GM12878 (cell line): Measurements from ENCODE around the gene COX6A1. TPM values are rescaled to one million over a fixed set of nuclear protein-coding genes. Genes with fewer than 3 reads are reported as not detected.
"Not testable (repeated sequence)": the region's sequence is repeated elsewhere in the genome, so short reads cannot be mapped to it uniquely, and the experiment has no call there.

Experiments used
- ATAC-seq: fragments of 200-7000 bp; cut with Tn5 transposase; 3 replicates; pipeline ENCODE4 v1.9.1; 2020; ENCODE audit warnings: mild to moderate bottlenecking, moderate library complexity
- BruUV-seq: library from RNA; stranded (reverse); fragments of 400-500 nt; replicated peaks from 2 replicates; lab custom pipeline; 2021; lab: Mats Ljungman, UMichigan
- CTCF ChIA-PET: fragments of 300-600 bp; sonication (Branson Sonifier 250); formaldehyde crosslinking; extraction: SDS; loops from one replicate; lab custom pipeline; 2021; ENCODE audit warnings: inconsistent platforms; lab: Yijun Ruan, JAX
- POLR2A ChIA-PET: fragments of 350-600 bp; formaldehyde crosslinking; extraction: SDS; loops from one replicate; lab custom pipeline; 2021; ENCODE audit warnings: inconsistent platforms; lab: Charles Lee
- RAD21 ChIA-PET: fragments of 300-600 bp; sonication (Branson Sonifier 250); formaldehyde crosslinking; loops from one replicate; lab custom pipeline; 2023; ENCODE audit warnings: antibody characterized with exemption; ENCODE audit not compliant: unreplicated experiment; lab: Charles Lee
- SMC1A ChIA-PET: fragments of 300-600 bp; sonication (Branson Sonifier 250); formaldehyde crosslinking; loops from one replicate; lab custom pipeline; 2023; ENCODE audit not compliant: unreplicated experiment, uncharacterized antibody; lab: Charles Lee
- DNase-seq: peaks from one replicate; pipeline ENCODE4 v3.0.0-alpha.2; 2011; ENCODE audit warnings: low read depth, low spot score
- FAIRE-seq: peaks from 3 replicates; lab custom pipeline; 2011; peaks lifted over from hg19 to GRCh38; lab: Jason Lieb, UNC
- H2AFZ ChIP-seq: 2 replicates; pipeline ENCODE4 v1.6.0; 2011; ENCODE audit warnings: low read depth, low read length, control low read depth; ENCODE audit not compliant: control insufficient read depth
- H3K27ac ChIP-seq: 2 replicates; pipeline ENCODE4 v1.5.1; 2011; ENCODE audit warnings: control low read depth; ENCODE audit not compliant: control insufficient read depth, insufficient read depth
- H3K27me3 ChIP-seq, 2 experiments: replicated peaks in 1 of 2; 2 replicates each; pipeline versions ENCODE4 v1.6.0 to v1.6.1; 2011; ENCODE audit warnings: low read length in 1 of 2; ENCODE audit not compliant: control insufficient read depth in 2 of 2, insufficient read depth in 2 of 2
- H3K36me3 ChIP-seq, 2 experiments: 2 replicates each; pipeline ENCODE4 v1.5.1; 2011; ENCODE audit warnings: low read length in 1 of 2; ENCODE audit not compliant: control insufficient read depth in 2 of 2, insufficient read depth in 2 of 2
- H3K4me1 ChIP-seq: 2 replicates; pipeline ENCODE4 v1.6.1; 2011; ENCODE audit warnings: mild to moderate bottlenecking, low read length, moderate library complexity, mixed read lengths; ENCODE audit not compliant: control insufficient read depth, insufficient read depth
- H3K4me2 ChIP-seq: 2 replicates; pipeline ENCODE4 v1.6.0; 2011; ENCODE audit warnings: control low read depth; ENCODE audit not compliant: control insufficient read depth, insufficient read depth
- H3K4me3 ChIP-seq: fragments of 200-600 bp; sonication (generic); 2 replicates; pipeline ENCODE4 v1.5.1; 2016
- H3K79me2 ChIP-seq: 2 replicates; pipeline ENCODE4 v1.6.0; 2011; ENCODE audit warnings: low read length; ENCODE audit not compliant: control insufficient read depth, insufficient read depth
- H3K9ac ChIP-seq: 2 replicates; pipeline ENCODE4 v1.8.0; 2011; ENCODE audit warnings: low read length, control low read depth, mixed read lengths; ENCODE audit not compliant: control insufficient read depth, insufficient read depth
- H3K9me3 ChIP-seq: replicated peaks from 3 replicates; pipeline ENCODE4 v1.5.1; 2011; ENCODE audit warnings: mild to moderate bottlenecking, low read length; ENCODE audit not compliant: control insufficient read depth, insufficient read depth
- H4K20me1 ChIP-seq: 2 replicates; pipeline ENCODE4 v1.6.0; 2011; ENCODE audit not compliant: control insufficient read depth, insufficient read depth
- E4F1 ChIP-seq: fragments of 450-650 bp; IDR thresholded peaks from 2 replicates; pipeline ENCODE4 v1.6.1; 2018; ENCODE audit warnings: borderline replicate concordance, mild to moderate bottlenecking; ENCODE audit not compliant: partially characterized antibody
- ZNF687 ChIP-seq: fragments of 450-650 bp; IDR thresholded peaks from 2 replicates; pipeline ENCODE4 v1.6.1; 2017; ENCODE audit warnings: mild to moderate bottlenecking, moderate library complexity
- WGBS: methylation state at CpG from one replicate; pipeline ENCODE4 v1.1.6; 2016; ENCODE audit warnings: low lambda C conversion rate; ENCODE audit not compliant: insufficient replicate concordance, insufficient coverage; ENCODE audit errors: missing lambda C conversion rate; 5-methylcytosine and 5-hydroxymethylcytosine counted together
- in situ Hi-C: fragments of 300-500 bp; cut with MboI; formaldehyde crosslinking; loops from 9 replicates; pipeline ENCODE4 v1.14.3; 2018; ENCODE audit warnings: mixed read lengths
- intact Hi-C: fragments of 100-400 bp; cut with micrococcal nuclease; formaldehyde crosslinking; loops from one replicate; pipeline ENCODE4 v1.14.2; 2022; ENCODE audit not compliant: unreplicated experiment
- polyA plus RNA-seq, 11 experiments: library from polyadenylated mRNA; depleted of rRNA in 4 of 11; unstranded in 6 of 11; stranded (reverse) in 5 of 11; fragments of >200 nt; fragmentation: Nextera tagmentation in 4 of 11; fragmentation: Illumina TruSeq in 1 of 11; extraction: Ambion mirVana in 4 of 11; extraction: Trizol in 1 of 11; gene quantifications; 1 replicate in 1 of 11; 2 replicates in 10 of 11; pipeline versions ENCODE4 v1.2.1 to v1.2.3, GENCODE V29; 2011 to 2016; ENCODE audit warnings: inconsistent platforms in 2 of 11, missing spikeins in 2 of 11, low read depth in 1 of 11
- total RNA-seq, 4 experiments: library from RNA; depleted of rRNA in 3 of 4; stranded (reverse); fragments of >200 nt in 3 of 4; fragmentation: Illumina TruSeq in 1 of 4; extraction: Trizol in 1 of 4; gene quantifications; 2 replicates each; pipeline versions ENCODE4 v1.2.1 to v1.2.3, GENCODE V29; 2013 to 2021

Gene COX6A1
- total and polyA plus RNA-seq, 10 of the 15 experiments (the other 5 are each of a cell fraction or from before 2014, with no cell fraction given), result 408 to 2,723 (median 1,019) TPM

GRCh38 chr12:120485961-120486881 is 48.3 kb downstream of the COX6A1 start (continued):
- TF ChIP-seq ZNF687 (no peak), E4F1 (no peak)

- intact Hi-C loops, H3K9ac ChIP-seq, in situ Hi-C loops, H3K9me3 ChIP-seq, ATAC-seq, FAIRE-seq, H3K4me2 ChIP-seq, H3K4me1 ChIP-seq, H3K27ac ChIP-seq, DNase-seq, H3K27me3 ChIP-seq, CTCF ChIA-PET, H3K36me3 ChIP-seq, SMC1A ChIA-PET, RAD21 ChIA-PET, H4K20me1 ChIP-seq, H3K79me2 ChIP-seq, H3K4me3 ChIP-seq, H2AFZ ChIP-seq, BruUV-seq: not testable (repeated sequence)
- POLR2A ChIA-PET, result interaction anchor here (1.0 kb wide), 1 partner anchor 9 kb away, joined by 3 read pairs; no protein-coding TSS in a partner anchor
- WGBS, result 82% methylated on average over 7 of the region's 7 CpGs
Observed at GRCh38 chr12:120487552-120487951, 49.6 kb downstream of the COX6A1 start.
